HG02884 (cell line): Measurements from ENCODE around the gene SLC26A9.
"Not testable (repeated sequence)": the region's sequence is repeated elsewhere in the genome, so short reads cannot be mapped to it uniquely, and the experiment has no call there.

Experiments used
- ATAC-seq: cut with Tn5 transposase; IDR thresholded peaks from one replicate; pipeline ENCODE4 v1.9.1; 2021; ENCODE audit warnings: mild to moderate bottlenecking, moderate library complexity; ENCODE audit not compliant: unreplicated experiment

The SLC26A9 gene

DNA sequence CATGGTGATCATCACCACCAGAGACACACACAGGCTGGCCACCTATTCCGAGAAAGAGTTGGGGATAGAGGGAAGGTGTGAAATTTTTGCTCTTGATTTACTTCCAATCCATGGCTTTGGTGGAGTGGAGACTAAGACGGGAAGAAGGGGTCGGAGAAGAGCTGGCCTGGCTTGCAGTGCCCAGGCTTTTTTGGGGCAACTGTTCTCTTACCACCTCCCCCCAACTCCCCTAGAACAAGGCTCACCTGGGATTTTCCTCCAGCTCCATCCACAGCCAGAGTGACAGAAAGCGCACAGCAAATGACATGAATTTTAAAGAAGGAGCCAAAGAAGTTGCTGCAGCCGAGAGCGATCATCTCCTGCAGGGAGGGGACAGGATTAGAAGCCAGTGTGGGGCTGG is 16.0 kb downstream of the SLC26A9 start:
- ATAC-seq, result no peak

DNA sequence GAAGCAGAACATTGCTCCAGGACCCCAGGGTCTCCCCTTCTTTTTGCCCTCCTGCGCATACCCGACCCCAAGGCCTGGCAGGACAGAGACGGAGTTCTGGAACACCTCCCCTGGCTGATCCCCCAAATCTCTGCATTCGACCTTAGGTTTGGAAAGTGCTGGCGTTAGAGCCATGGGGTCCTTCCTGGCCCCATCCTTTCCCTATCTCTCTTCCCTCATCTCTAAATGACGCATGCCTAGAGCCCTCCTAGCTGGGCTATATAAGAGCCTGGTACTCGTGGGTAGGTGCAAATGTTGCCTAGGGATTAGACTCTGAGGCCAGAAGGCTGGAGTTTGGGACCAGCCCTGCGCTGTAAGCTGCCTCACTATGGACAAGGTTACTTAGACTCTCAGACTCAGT is 16.6 kb downstream of the SLC26A9 start:
- no peak for ATAC-seq

DNA sequence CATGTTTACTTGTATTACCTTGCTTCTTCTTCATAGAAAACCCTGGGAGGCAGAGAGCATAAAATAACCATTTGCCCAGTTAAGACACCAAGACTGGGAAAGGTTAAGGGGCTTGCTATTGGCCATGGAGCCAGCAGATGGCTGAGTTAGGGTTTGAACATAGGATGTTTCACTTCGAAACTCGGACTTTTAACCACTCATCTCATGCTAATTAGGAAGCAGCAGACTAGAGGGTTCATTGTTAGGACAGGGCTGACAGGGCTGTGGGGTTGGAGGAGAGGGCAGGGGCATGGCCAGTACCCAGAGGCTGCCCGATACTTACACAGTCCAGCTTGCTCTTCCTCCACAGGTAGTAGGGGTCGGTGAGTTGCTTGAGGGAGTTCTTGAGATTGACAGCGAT is 17.0 kb downstream of the SLC26A9 start:
- ATAC-seq, result no peak

DNA sequence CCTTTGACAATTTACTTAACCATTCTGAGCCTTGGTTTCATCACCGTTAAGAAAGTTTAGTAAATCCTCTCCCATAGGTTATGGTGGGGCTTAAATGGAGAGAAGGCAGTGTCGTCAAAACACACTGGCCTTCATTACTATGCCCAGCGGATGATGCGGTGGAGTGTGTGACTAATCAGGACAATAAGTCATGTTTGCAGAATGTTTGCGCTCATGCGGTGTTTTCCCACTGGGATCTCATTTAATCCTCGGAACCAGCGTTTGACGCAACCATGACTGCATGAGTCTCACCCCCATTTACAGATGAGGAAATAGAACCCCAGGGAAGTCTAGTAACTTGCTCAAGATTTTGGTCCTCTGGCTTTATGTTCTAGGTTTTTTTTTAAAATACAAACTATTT is 17.5 kb downstream of the SLC26A9 start:
- no peak for ATAC-seq

DNA sequence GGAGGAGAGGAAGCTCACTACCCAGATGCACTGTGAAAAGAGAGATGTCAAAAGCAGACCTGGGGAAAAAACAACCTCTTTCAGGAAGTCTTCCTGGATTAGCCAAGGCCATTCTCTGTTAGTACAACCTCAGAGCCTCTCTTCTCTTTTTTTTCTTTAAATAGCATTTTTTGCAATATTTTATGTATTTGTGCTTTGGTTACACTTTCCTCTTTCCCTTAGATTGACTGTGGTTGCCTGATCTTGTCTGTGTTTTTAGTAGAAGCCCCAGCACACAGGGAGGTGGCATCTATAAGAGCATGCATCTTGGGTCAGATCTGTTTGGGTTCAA is 18.8 kb downstream of the SLC26A9 start:
- ATAC-seq, result no peak

DNA sequence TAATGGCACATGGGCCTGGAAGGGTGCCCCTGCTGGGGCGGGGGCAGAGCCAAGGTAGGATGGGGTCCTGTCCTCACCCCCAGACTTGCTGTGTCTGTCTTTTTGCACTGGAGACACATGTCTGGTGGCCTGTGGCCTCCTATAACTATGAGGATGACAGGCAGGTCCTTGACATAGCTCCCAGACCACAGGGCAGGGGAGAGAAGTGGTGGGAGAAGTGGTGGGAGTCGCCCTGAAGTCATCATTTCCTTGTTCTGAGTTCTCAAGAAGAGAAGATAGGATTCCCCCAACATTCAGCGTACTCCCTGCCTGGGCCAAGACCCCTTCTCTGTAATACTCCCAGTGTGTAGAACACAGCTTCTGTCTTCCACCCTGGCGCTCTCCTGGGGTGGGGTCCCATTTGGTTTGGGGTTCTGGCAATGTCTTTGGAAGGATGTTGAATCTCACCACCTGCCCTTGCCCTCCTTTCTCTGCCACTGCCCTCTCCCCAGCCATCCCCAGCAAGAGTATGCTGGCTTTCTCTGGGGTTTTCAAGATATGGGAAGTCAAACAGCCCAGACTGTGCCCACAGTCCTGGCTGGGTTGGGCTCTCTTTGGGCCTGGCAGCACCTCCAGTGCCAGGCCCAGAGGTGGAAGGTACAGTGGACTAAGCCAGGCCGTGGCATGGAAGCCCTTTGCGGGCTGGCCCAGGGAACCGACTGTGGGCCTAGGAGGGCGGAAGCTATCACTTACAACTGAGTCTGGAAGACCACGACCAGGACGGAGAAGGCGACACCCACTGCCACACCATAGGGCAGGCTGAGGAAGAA is 19.4 kb downstream of the SLC26A9 start:
- ATAC-seq, result no peak

DNA sequence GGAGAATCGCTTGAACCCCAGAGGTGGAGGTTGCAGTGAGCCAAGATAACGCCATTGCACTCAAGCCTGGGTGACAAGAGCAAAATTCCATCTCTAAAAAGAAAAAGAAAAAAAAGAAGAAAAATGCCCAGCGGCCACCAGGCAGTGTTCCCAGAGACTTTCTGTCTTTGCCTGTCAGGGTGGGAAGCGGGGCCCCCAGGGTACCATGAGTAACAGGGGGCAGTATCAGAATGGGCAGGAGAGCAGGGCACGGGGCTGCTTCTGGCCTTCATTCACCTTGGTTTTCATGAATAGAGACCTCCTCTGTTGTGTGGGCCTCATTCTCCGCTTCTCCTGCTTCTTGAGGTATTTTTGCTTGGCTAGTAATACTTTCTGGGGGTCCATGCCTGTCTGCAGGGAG is 20.4 kb downstream of the SLC26A9 start:
- ATAC-seq, result no peak

DNA sequence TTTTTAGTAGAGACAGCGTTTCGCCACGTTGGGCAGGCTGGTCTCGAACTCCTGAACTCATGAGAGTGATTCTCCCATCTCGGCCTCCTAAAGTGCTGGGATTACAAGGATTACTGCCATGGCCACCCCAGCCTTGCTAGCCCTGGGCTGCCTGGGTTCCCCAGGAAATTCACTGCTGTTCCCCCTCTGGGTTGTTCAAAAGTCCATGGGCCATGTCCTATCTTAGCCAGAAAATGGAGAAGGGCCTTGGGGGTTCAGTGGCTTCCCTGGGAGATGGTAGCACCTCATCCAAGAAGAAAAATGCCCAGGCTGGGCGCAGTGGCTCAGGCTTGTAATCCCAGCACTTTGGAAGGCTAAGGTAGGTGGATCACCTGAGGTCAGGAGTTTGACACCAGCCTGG is 20.9 kb downstream of the SLC26A9 start:
- no peak for ATAC-seq

DNA sequence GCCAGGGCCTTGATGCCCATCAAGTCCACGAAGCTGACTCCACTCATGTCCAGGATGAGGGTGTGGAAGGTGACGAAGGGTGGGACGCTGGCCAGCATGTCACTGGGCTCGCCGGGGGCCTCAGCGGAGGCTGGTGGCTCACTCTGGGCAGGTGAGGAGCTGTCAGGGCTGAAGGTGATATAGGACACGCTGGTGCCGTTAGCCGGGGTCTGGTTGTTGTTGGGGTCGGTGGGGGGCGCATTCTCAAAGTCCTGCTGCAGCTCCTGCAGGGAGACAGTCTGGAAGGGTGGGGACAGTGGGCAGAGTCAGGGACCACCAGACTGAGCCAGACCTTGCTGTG is 21.7 kb downstream of the SLC26A9 start:
- no peak for ATAC-seq

DNA sequence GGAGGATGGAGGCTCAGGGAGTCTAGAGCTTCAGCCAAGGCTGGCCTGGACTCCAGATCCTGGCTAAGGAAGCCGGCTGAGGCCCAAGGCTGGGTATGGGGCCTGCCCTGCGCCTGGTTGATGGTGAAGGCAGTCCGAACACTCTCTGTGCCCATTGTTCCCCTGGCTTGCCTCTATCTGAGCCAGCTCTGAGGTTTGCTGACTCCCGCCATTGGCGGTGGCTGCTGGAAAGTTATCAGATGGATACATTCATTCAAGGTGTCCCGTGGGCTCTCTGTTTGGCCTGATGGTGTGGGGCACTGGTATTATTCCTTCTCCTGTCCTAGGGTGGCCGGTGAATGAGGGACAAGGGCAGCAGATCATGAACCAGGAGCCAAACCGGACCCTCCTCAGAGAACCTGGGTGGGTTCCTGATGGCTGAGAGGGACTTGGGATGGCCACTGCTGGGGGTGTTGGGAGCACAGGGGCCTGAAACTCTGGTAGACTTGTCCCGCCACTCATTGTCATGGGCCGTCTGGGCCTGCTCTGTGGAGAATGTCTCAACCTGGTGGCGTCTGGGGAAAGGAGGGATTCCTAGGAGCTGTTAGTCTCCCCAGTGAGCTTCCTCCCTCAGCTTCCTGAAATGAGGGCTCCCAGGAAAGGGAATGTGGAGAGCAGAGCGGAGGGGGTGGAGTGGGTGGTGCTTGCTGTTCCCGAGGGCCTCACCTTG is 22.2 kb downstream of the SLC26A9 start:
- ATAC-seq, result no peak

DNA sequence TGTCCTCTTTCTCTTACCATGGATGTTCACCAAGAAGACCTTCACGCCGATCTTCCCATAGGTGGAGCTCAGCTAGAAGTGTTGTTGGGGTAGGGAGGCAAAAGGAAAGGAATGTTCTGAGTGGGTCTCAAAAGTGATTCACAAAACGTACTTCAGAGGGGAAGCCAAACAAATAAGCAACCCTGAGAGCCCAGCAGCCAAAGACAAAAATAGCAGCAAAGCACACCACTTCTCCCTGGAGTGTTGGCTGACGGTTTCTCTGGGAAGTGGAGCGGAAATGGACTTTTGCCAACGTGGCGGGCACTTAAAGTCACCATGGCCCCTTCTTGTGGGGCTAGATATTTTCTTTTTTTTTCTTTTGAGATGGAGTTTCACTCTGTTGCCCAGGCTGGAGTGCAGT is 23.1 kb downstream of the SLC26A9 start:
- ATAC-seq, result no peak

DNA sequence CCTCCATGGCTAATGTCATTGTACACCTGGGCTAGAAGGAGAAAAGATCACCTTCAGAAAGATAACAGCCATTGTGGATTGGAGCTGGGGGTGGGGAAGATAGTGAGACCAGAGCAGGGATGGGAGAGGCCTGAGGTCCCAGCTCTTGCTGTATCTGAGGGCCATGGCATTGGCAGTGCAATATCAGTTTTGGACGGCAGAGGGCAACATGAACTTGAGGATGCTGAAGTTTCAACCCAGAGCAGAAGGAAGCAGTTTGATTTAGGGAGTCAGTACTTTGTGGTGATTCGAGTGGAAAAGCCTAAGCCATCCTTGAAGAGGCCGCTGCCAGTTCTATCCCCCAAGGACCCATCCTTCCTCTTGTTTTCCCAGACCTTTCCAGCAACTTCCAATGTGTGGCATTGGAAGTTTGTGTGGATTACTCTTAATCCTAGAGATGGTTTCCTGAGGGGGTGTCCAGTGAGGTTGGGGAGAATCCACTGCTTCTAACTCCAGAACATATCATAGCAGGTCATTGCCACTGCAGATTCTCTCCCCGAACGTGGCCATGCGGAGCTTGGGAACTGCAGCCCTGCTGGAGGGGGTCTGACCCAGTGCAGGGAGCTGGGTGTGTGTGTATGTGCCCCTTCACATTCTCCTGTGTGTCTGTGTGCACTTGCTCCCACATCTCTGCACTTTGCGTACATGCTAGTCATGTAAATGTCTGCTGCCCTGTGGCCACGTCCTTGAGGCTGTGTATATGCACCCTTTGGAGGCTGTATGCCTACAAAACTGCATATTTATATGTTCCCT is 24.1 kb downstream of the SLC26A9 start:
- no peak for ATAC-seq

DNA sequence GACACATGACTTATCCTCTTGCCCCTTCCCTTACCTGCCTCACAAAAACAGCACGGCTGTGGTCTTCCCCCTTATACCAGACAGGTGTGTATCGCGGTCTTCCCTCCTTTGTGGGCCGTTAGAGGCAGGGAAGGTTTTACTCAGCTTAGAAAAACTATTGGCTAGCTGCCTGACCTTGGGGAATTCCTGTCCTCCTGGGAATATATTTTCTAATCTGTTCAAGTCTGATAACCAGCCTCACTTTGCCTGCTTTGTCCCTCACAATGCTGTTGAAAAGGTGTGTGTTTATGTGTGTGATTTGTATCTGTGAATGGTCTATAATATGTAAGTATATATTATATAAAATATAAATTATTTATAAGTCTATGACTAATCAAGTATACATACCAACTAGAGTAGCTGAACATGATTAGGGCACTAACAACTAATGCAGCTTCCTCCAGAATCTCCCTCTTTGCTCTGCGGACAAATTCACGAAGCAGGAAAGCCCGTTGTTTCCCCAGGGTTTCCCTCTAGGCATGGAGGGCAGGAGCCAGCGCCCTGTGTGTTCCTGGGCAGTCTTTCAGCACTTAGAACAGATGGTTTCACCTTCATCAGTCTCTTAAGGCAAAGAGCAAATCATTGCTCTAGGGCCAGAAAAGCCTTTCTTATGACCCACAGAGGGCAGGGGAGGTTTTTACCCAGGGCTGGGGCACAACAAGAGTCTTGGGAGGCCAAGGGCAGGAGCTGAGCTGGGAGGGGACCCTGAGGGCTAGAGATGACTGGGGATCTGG is 25.6 kb downstream of the SLC26A9 start:
- ATAC-seq, result no peak

DNA sequence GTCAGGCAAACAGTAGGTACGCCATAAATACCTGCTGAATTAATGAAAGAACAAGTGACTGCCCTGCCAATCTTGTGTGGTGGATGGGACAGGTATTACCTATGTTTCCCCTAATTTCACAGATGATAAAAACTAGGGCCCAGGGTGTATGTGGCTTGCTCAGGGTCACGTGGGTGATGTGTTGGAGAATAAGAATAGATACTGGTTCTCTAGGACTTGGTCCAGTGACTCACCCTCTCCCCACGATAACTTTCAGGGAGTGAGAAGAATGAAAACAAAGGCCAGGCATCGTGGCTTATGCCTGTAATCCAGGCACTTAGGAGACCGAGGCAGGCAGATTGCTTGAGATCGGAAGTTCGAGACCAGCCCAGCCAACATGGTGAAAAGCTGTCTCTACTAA is 26.7 kb downstream of the SLC26A9 start:
- ATAC-seq, result no peak

DNA sequence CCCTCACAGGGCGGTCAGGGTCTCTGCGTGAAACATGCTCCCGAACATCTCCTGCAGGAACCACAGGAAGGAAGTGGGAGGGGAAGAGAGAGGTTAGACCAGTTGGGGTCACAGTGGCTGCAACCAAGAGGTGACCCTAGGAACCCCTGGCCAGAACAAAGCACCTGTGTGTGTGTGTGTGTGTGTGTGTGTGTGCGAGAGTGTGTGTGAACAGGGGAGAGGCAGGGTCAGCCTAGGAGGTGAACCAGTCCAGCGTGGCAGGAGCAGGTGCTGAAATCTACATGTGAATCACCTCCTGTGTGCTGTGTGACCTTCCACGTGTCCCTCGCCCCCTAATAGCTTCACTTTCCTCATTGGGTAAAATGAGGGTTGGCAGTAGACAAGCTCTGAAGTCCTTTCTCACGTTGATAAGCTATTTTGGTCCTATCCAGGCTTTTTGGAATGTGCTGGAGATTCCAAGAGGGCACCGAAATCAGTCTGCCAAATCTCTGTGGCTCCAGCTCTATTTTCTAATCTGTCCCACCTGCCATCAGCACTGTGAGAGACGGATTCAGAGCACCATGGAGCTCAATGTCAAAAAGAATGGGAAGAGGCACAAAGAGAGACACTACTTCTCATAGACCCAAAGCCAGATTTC is 27.8 kb downstream of the SLC26A9 start:
- ATAC-seq, result no peak

DNA sequence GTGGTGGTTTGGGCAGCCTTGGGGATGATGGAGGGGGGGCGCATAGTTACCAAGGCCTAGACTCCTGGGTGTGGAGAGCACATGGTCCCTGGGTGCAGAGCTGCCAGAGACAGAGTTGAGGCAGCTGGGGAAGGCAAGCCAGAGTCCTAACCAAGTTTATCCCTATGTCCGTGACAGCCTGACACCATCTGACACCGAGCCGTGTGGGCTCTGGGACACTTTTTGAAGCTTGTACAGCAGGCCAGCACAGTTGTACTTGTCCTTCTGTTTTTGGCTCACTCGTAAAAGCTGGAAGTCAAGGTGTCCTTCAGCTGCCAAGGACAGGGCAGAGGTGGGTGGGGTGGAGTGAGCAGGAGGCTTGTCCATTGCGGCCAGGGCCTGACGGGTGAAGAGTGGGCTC is 28.5 kb downstream of the SLC26A9 start:
- no peak for ATAC-seq

DNA sequence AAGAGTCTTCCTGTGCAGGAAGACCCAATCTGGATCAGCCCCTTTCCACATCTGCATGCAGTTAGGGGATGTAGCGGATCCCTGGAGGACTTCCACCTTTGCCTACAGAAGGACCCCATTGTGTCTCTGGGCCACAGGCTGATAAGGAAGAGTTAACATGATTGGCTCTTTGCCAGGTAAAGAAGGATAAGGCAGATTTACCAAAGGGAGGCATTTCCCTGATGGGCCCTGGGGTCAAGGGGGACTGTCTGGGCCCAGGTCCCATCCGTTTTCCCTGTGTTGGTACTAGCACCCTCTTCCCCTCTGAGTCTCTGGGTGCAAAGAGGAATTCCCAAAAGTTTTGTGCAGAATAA is 29.1 kb downstream of the SLC26A9 start:
- no peak for ATAC-seq

DNA sequence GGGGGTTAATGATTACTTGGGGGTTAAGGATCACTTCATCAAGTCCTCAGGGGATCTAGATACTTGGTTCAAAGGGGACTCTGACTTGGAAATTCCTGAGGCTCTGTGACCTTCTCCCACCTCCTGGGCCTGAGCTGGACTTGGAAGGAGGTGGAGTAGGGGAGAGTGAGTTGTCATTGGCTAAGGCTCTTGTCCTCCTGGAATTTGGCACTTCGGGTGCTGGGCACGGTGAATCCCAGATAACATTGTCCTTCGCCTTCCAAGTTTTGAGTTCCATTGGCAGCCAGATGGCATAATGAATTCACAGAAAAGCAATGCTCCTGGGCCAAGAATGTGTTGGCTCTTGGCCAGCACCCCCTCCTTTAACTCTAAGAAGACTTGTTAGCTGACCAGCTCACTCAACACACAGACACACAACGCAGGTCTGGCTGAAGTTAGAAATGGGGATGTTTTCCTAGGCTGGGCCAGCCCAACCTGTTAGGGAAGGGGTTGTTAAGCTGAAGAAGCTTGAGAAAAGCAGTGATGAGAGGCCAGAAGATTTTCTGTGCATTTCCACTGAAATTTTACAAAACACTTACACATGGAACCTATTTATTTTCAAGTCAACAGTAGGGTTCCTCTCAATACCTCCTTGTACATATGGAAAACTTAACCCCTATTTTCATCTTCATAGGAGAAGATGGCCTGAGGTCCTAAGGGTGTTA is 29.7 kb downstream of the SLC26A9 start:
- no peak for ATAC-seq

DNA sequence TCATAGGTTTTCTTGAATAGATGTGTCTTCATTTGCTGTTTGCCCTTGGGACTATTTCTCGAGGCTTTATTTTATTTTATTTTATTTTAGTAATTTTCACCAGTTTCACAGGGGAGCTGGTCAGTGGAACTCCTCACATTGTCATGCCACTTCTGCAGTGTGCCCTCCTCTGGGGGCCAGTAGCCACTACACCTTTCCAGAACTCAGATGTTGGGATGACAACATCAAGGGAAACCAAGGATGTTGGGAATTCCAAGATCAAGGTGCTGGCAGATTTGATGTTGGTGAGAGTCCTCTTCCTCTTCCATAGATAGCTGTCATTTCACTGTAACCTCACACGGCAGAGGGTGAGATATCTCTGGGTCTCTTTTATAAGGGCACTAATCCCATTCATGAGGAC is 35.5 kb downstream of the SLC26A9 start:
- ATAC-seq, result no peak

DNA sequence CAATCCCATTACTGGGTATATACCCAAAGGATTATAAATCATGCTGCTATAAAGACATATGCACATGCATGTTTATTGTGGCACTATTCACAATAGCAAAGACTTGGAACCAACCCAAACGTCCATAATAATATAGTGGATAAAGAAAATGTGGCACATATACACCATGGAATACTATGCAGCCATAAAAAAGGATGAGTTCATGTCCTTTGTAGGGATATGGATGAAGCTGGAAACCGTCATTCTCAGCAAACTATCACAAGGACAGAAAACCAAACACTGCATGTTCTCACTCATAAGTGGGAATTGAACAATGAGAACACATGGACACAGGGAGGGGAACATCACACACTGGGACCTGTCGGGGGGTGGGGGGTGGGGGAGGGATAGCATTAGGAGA is 38.2 kb downstream of the SLC26A9 start:
- ATAC-seq, result not testable (repeated sequence)
